ENCODE results near the gene DTNB.

DNA sequence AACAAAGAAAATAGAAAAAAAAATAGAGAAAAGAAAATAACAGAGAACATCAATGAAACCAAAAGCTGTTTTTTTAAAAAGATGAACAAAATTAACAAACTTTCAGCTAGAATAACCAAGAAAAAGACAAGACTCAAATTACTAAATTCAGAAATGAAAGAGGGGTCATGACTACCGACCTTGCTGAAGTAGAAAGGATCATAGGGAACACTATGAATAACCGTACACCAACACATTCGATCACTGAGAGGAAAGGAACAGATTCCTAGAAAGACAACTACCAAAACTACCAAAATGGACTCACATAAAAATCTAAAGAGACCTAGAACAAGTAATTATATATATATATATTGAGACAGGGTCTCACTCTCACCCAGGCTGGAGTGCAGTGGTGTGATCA is 37.4 kb upstream of the DTNB start:
- TF ChIP-seq, protein P1, sequence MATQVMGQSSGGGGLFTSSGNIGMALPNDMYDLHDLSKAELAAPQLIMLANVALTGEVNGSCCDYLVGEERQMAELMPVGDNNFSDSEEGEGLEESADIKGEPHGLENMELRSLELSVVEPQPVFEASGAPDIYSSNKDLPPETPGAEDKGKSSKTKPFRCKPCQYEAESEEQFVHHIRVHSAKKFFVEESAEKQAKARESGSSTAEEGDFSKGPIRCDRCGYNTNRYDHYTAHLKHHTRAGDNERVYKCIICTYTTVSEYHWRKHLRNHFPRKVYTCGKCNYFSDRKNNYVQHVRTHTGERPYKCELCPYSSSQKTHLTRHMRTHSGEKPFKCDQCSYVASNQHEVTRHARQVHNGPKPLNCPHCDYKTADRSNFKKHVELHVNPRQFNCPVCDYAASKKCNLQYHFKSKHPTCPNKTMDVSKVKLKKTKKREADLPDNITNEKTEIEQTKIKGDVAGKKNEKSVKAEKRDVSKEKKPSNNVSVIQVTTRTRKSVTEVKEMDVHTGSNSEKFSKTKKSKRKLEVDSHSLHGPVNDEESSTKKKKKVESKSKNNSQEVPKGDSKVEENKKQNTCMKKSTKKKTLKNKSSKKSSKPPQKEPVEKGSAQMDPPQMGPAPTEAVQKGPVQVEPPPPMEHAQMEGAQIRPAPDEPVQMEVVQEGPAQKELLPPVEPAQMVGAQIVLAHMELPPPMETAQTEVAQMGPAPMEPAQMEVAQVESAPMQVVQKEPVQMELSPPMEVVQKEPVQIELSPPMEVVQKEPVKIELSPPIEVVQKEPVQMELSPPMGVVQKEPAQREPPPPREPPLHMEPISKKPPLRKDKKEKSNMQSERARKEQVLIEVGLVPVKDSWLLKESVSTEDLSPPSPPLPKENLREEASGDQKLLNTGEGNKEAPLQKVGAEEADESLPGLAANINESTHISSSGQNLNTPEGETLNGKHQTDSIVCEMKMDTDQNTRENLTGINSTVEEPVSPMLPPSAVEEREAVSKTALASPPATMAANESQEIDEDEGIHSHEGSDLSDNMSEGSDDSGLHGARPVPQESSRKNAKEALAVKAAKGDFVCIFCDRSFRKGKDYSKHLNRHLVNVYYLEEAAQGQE (IDR thresholded peaks at IDR 0.05; ENCODE audit: insufficient replicate concordance, low read depth): no peak
- TF ChIP-seq SPI1 (IDR thresholded peaks at IDR 0.05; ENCODE audit: borderline replicate concordance, low read depth): no peak
- TF ChIP-seq, protein P2, sequence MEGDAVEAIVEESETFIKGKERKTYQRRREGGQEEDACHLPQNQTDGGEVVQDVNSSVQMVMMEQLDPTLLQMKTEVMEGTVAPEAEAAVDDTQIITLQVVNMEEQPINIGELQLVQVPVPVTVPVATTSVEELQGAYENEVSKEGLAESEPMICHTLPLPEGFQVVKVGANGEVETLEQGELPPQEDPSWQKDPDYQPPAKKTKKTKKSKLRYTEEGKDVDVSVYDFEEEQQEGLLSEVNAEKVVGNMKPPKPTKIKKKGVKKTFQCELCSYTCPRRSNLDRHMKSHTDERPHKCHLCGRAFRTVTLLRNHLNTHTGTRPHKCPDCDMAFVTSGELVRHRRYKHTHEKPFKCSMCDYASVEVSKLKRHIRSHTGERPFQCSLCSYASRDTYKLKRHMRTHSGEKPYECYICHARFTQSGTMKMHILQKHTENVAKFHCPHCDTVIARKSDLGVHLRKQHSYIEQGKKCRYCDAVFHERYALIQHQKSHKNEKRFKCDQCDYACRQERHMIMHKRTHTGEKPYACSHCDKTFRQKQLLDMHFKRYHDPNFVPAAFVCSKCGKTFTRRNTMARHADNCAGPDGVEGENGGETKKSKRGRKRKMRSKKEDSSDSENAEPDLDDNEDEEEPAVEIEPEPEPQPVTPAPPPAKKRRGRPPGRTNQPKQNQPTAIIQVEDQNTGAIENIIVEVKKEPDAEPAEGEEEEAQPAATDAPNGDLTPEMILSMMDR (IDR thresholded peaks at IDR 0.05; ENCODE audit: insufficient read depth, low read length): no peak
- TF ChIP-seq POLR2AphosphoS5 (IDR thresholded peaks at IDR 0.05; ENCODE audit: low read depth): no peak
